ENCODE data around the gene INPP5K. TPM values are rescaled to one million over a fixed set of nuclear protein-coding genes. Genes with fewer than 3 reads are reported as not detected.
"Not testable (repeated sequence)": the region's sequence is repeated elsewhere in the genome, so short reads cannot be mapped to it uniquely, and the experiment has no call there.

INPP5K gene
- total RNA-seq, 1 donor from 2014 or later, result 19.3 TPM

DNA sequence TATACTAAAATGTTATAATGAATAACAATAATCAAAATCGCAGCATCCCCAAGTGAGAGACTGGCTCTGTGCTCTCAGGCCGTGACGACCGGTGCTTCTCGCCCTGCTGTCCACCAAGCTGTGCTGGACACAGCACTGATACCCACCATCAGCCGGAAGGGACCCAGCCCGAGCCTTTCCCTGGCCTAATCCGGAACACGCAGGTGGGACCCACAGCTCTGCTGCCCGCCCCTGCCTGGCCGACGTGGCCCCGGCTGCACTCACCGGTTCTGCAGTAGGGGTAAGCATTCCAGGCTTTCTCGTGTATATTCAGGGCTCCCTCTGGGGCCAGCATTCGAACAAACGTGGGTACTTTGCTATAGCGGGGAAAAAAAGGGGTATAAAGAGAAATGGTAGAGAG, 31.6 kb upstream of the INPP5K start:
- DNase-seq (ENCODE audit: low spot score), result no peak

GRCh38 chr17:1546292-1546922, 30.0 kb upstream of the INPP5K start:
- no peak for DNase-seq (ENCODE audit: low spot score)

DNA sequence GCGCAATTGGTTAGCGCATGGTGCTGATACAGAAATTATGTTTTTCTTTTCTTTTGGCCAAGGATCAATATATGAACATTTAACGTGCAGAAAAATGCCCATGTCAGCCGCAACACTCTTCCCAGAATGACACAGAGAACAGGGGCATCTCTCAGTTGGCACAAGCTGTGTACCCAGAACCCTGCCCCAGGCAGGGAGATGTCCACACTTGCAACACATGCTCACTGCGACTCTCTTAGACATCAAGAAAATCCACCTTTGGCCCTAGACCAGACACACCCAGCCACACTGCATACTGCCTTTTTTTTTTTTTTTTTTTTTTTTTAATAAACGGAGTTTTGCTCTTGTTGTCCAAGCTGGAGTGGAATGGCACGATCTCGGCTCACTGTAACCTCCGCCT, 29.2 kb upstream of the INPP5K start:
- no peak for DNase-seq (ENCODE audit: low spot score)

DNA sequence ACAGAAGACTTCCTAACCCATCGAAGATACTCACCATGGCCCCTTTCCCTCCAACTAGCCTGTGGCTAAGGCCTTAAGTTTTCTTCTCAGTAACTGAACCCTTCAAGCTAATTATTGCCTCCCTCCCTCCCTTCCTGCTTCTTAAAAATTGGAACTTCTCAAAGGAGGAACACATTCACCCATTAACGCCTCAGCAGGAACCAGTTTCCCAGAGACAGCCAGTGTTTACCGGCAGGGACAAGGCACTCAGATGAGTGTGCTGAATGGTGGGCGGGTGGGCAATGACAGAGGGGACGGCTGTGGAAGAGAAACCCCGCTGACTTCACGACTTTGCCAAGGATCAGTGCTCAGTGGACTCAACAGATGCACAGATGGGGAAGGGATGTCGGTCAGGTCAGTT, 25.9 kb upstream of the INPP5K start:
- no peak for DNase-seq (ENCODE audit: low spot score)

DNA sequence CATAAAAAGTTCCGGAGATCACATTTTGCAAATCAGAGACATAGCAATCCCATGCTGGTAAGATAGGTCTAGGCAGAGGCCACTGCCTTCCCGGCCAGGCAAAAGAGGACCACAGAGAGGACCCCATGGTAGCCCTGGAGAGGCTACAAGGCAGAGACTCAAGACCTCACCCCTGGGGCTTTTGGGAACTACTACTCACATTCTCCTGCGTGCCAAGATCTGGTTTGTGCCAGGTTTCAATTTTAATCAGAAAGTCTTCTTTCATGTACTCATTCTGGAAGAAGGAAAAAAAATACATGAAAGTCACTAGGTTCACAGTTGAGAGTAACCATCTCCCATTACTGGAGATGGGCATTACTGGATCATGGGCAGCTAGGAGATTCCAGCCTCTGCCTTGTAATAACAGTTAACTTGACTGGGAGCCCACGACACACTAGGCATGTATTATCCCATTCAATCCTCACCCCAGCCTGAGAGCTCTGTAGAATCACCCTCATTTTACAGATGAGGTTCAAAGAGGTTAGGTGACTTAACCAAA, 25.0 kb upstream of the INPP5K start:
- no peak for DNase-seq (ENCODE audit: low spot score)

- DNase-seq (ENCODE audit: low spot score), result no peak
Observed at GRCh38 chr17:1539811-1540210, 23.4 kb upstream of the INPP5K start.

DNA sequence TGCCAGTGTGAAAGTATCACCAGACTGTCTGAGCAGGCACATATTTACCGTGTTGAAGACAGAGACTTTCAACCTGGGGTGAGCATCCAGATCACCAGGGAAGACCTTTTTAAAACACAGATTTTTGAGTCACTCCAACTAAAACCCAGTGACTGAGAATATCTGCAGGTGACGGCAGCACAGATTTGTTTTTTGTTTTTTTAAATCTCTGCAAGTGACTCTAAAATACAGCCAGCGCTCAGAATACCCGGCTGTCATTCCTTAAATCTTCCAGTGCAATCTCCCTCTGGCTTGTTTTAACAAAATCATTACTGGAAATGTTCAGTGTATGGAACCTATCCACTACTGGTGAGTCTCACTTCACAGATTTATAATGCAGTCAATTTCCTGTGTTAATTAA, 19.3 kb upstream of the INPP5K start:
- DNase-seq (ENCODE audit: low spot score), result no peak

- DNase-seq (ENCODE audit: low spot score), result no peak
Observed at GRCh38 chr17:1533661-1534325, 17.4 kb upstream of the INPP5K start.

DNA sequence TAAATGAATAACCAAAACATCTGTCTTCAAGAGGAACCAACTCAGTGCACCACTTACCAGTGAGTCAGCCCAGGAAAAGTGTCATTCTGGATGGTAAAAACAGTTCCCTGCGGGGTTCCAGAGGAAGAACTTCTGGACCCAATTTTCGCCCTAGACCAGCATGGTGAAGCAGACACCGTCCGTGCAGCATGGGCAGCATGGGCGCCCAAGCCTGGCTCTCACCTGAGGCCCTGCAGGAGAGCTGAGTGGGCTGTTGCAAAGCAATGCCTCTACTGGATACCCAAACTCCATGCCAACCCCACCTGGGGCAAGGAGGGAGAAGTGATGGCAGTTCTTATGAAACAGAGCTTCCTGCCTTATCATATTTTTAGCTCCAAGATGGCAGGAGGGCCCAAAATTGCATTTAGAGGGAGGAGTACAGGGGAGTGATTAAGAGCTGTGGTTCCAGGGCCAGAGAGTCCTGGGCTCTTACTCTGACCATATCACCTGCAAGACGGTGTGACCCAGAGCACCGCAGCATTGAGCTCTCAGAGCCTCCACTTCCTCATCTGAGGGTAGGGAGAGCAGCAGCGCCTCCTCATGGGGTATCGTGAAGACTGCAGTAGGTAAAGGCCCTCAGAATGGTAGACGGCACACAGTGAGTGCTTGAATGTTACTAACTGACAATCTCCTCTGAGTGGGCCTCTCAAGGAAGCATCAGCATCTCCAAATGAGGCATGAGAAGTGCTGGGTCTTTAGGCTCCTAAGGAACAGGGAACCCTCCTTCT, 16.6 kb upstream of the INPP5K start:
- no peak for DNase-seq (ENCODE audit: low spot score)

DNA sequence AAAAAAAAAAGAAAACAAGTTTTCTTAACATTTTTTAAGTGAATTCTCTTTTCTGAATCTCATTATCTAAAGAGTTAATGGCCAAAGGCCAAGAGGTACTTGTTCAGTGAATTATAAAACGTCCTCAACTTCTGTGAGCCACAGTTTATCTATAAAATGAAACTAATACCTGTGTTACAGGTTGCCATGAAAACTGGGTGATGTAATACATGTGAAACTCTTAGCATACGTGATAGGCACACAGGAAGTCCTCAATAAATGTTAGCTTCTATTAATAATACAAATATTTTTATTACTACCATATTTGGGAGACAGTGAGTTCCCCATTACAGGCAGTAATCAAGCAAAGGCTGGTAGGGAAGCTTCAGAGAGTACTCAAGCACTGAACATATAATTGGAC, 13.5 kb upstream of the INPP5K start:
- DNase-seq (ENCODE audit: low spot score), result no peak

DNA sequence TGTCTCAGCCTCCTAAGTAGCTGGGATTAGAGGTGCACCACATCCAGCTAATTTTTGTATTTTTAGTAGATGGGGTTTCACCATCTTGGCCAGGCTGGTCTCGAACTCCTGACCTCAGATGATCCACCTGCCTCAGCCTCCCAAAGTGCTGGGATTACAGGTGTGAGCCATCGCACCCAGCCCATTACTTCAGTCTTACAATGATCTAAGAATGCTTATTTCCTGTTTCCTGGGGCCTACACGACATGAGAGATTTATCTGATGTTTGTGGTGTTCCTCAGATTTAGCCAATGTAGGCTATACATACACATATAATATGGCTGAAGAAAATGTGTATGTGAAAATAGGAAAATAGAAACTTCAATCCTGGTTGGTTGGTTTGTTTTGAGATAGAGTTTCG, 10.5 kb upstream of the INPP5K start:
- DNase-seq (ENCODE audit: low spot score), result not testable (repeated sequence)

- no peak for DNase-seq (ENCODE audit: low spot score)
Observed at GRCh38 chr17:1522626-1523025, 6.2 kb upstream of the INPP5K start.

DNA sequence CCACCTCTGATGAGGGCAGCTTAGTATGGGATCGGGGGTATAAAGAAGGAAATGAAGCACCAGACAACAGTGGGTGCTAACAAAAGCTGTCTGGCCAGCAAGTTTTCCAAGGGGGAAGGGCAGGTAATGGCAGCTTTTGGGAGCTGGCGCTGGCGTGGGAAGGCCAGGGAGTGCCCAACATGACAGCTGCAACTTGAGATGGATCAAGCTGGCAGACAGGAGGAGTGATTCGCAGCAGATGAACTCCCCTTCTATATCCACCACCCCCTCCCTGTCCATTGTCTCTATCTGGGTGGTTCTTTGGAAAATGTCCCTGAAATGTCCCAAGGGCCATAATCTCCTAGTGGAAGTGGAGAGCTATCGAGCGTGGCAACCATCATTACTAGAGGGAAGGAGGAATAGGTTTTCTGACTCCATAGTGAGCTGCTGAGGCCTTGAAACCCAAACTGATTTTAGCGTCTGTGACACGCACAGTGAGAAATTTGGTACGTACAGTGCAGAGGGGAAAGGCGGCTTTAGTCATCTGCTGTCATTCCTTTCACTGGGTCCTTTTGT, 4.8 kb upstream of the INPP5K start:
- DNase-seq (ENCODE audit: low spot score), result no peak

- DNase-seq (ENCODE audit: low spot score), result no peak
Observed at GRCh38 chr17:1519678-1520077, 3.3 kb upstream of the INPP5K start.

DNA sequence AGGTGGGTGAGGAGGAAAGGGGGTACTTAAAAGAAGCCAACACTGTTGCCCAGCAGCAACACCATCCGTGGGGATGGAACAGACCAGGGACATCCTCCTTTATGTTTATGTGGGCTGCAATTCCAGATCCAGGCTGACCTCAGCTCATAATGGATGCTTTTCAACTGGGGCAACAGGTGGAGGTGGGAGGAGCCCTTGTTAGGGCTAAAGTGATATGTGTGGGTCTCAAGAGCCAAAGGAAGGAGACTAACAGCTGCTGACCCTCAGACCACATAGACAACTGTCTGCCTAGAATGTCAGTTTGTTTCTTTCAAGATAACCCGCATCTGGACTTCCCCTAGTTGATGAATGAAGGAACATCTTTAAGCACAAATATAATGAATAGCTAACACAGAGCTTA, 2.0 kb upstream of the INPP5K start:
- no peak for DNase-seq (ENCODE audit: low spot score)

- peak; percentile 93 for DNase-seq (ENCODE audit: low spot score)
Observed at GRCh38 chr17:1515640-1516387, 598 bp downstream of the INPP5K start.

DNA sequence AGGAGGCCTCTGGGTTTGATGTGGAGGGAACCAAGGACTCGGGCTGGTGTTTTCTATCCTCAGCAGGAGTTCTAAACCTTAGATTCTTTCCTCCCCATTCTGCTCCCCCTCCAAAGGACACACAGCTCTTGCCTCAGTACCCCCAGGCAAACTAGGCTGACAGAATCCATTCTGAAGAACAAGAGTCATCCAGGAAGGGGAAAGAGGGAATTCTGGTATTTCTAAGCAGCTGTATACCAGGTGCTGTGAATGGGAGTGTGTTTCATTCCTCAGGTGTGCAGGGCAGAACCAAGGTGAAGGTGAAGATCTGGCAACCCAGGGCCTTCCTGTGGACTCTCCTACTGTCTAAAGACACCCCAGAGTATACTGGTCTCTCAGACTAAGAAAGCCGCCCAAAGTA, 4.1 kb downstream of the INPP5K start:
- DNase-seq (ENCODE audit: low spot score), result no peak

GRCh38 chr17:1511756-1512321, 4.6 kb downstream of the INPP5K start:
- DNase-seq (ENCODE audit: low spot score), result peak; percentile 81

- peak; percentile 65 for DNase-seq (ENCODE audit: low spot score)
Observed at GRCh38 chr17:1511290-1511689, 5.1 kb downstream of the INPP5K start.

DNA sequence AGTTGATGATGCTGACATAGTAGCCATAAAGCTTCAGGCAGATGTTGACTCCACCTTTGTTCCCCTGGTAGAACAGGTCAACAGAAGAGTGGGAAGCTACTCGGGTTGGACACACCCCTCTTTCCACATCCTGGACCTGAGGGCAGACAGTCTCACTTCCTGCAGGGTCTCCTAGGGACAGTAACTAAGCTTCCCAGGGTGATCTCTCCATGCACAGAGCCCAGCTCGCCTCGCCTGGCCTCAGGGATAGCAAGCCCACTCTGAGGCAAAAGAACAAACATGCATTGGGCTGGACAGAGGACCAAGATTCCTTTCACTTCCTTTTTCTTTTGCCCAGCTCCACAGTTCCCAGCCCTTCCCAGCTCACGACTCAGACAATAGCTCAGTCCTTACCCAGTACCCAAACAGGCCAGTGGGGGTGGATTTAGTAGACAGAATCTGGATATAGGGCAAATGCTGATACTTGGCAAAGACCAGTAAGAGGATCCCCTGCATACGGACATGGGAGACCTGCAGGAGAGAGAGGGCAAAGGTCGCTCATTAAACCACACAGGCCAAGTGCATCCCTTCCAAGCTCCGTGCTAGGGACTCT, 7.0 kb downstream of the INPP5K start:
- DNase-seq (ENCODE audit: low spot score), result no peak

DNA sequence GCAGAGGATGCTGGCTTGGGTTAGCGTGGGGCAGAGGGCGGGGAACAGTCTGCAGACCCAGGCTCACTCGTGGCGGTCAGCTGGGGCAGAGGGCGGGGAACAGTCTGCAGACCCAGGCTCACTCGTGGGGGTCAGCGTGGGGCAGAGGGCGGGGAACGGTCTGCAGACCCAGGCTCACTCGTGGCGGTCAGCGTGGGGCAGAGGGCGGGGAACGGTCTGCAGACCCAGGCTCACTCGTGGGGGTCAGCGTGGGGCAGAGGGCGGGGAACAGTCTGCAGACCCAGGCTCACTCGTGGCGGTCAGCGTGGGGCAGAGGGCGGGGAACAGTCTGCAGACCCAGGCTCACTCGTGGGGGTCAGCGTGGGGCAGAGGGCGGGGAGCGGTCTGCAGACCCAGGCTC, 7.7 kb downstream of the INPP5K start:
- not testable (repeated sequence) for DNase-seq (ENCODE audit: low spot score)
